ENCODE data around the gene NRG2. TPM values are rescaled to one million over a fixed set of nuclear protein-coding genes. Genes with fewer than 3 reads are reported as not detected.

The NRG2 gene
- total RNA-seq, 1 donor from 2014 or later = 0.81 TPM

DNA sequence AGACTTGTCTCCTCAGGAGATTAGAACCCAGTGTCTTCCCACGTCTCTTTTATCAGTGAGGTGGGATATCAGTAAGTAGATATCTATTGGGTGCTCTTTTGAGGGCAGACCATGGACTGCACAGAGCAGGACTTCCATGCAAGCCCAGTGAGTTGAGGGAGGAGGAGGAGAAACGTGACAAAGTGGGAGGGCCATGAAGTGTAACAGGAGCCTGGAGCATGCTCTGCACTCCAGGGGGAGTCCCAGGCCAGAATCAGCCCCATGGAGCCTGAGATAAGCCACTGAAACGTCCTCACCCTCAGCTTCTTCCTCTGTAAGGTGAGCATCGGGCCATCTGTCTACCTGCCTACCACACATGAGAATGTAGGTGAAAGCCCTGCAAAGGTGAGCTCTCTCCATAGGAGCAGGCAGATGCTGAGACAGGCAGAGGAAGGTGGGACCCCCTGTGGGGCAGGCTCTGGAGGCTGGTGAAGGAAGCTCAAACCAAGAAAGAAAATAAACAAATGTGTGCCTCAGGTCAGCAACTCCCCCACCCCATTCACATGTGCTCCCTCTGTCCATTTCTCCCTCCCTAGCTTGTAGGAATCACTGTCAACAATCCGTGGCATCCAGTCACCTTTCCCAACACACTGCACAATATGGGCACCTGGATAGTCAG, 87.4 kb downstream of the NRG2 start:
- Mint-ChIP-seq H3K36me3 (ENCODE audit: unreplicated experiment) (no peaks in the 10 kb centered on the region), H3K9me3 (ENCODE audit: unreplicated experiment) (no peaks in the 10 kb centered on the region), H3K27me3 (ENCODE audit: unreplicated experiment) (peaks cover 7% of the 10 kb centered on the region), H3K4me3 (ENCODE audit: unreplicated experiment) (no peak overlapping the region), H3K4me1 (ENCODE audit: low read depth, unreplicated experiment) (no peaks in the 10 kb centered on the region), H3K27ac (ENCODE audit: unreplicated experiment) (no peak overlapping the region)
- DNase-seq = no peak
- TF ChIP-seq, protein P1, sequence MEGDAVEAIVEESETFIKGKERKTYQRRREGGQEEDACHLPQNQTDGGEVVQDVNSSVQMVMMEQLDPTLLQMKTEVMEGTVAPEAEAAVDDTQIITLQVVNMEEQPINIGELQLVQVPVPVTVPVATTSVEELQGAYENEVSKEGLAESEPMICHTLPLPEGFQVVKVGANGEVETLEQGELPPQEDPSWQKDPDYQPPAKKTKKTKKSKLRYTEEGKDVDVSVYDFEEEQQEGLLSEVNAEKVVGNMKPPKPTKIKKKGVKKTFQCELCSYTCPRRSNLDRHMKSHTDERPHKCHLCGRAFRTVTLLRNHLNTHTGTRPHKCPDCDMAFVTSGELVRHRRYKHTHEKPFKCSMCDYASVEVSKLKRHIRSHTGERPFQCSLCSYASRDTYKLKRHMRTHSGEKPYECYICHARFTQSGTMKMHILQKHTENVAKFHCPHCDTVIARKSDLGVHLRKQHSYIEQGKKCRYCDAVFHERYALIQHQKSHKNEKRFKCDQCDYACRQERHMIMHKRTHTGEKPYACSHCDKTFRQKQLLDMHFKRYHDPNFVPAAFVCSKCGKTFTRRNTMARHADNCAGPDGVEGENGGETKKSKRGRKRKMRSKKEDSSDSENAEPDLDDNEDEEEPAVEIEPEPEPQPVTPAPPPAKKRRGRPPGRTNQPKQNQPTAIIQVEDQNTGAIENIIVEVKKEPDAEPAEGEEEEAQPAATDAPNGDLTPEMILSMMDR (IDR thresholded peaks at IDR 0.05; ENCODE audit: partially characterized antibody, unreplicated experiment) = no peak

DNA sequence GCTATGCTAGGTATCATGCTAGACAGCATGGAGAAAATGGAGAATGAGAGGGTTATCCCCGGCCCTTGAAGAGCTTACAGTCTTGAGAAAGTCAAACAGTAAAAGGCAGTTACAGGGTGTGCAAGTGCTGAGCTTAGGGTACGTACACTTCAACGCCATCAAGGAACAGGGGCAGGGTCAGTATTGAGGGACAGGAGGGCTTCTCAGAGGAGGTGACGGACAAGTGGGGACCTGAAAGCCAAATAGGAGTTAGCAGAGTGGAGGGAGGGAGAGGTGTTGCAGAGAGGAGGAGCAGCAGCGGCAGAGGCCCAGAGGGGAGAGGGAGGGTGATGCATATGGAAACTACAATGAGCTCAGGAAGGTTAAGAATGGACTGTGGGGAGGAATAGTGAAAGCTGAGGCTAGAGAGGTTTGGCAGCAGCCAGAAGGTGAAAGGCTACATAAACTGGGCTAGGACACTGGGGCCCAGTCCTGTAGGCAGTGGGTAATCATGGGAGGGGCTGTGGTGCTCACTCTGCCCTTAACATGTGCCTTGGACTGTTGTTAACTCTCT, 88.0 kb downstream of the NRG2 start:
- no peak overlapping the region for H3K4me3 Mint-ChIP-seq (ENCODE audit: unreplicated experiment)
- H3K27ac Mint-ChIP-seq (ENCODE audit: unreplicated experiment) = no peak overlapping the region

DNA sequence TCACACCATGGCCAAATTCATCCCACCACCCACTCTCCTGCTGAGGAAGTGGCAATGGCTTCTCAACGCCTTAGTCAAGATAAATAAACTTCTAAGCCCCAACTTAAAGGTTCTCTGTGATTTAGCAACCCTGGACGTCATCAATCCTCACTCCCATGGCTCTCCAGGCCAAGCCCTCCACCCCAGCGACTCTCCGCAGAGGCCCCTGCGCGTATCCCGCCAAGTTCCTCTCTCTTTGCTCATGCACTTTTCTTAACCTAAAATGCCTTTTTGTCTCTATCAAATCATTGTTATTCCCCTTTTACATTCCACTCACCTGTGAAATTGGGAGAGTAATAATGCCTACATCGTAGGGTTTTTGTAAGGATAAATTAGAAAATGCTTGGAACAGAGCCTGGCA, 88.6 kb downstream of the NRG2 start:
- no peak overlapping the region for H3K4me3 Mint-ChIP-seq (ENCODE audit: unreplicated experiment)
- TF ChIP-seq, protein P1 (IDR thresholded peaks at IDR 0.05; ENCODE audit: partially characterized antibody, unreplicated experiment) = no peak
- no peak overlapping the region for H3K27ac Mint-ChIP-seq (ENCODE audit: unreplicated experiment)
- no peaks in the 10 kb centered on the region for H3K36me3 Mint-ChIP-seq (ENCODE audit: unreplicated experiment)
- H3K27me3 Mint-ChIP-seq (ENCODE audit: unreplicated experiment) = peaks cover 4% of the 10 kb centered on the region
- no peaks in the 10 kb centered on the region for H3K4me1 Mint-ChIP-seq (ENCODE audit: low read depth, unreplicated experiment)
- no peak for DNase-seq
- no peaks in the 10 kb centered on the region for H3K9me3 Mint-ChIP-seq (ENCODE audit: unreplicated experiment)

More for the DNA sequence above, 88.0 kb downstream of the NRG2 start:
- Mint-ChIP-seq H3K9me3 (ENCODE audit: unreplicated experiment) (no peaks in the 10 kb centered on the region), H3K36me3 (ENCODE audit: unreplicated experiment) (no peaks in the 10 kb centered on the region), H3K27me3 (ENCODE audit: unreplicated experiment) (peaks cover 8% of the 10 kb centered on the region), H3K4me1 (ENCODE audit: low read depth, unreplicated experiment) (no peaks in the 10 kb centered on the region)
- TF ChIP-seq, protein P1 (IDR thresholded peaks at IDR 0.05; ENCODE audit: partially characterized antibody, unreplicated experiment) = no peak
- no peak for DNase-seq

DNA sequence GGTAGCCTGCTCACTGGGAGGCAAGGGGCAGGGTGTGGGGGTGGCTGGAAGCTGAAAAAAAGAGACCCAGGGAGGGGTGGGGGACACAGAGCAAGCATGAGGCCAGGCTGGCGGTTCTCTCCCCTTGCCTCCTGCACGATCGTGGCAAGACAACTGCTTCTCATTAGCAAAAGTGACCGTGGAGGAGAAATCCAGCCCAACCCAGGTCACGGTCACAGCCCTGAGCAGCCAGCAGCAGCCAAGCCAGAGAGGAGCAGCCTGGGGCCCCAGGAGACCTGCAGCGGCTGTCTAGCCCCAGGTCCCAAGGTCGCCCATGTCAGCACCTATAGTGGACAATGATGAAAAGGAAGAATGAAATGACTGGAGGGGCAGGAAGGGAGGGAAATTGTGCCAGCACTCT, 89.1 kb downstream of the NRG2 start:
- no peak overlapping the region for H3K27ac Mint-ChIP-seq (ENCODE audit: unreplicated experiment)
- no peaks in the 10 kb centered on the region for H3K4me1 Mint-ChIP-seq (ENCODE audit: low read depth, unreplicated experiment)
- peaks cover 4% of the 10 kb centered on the region for H3K27me3 Mint-ChIP-seq (ENCODE audit: unreplicated experiment)
- no peaks in the 10 kb centered on the region for H3K36me3 Mint-ChIP-seq (ENCODE audit: unreplicated experiment)
- H3K9me3 Mint-ChIP-seq (ENCODE audit: unreplicated experiment) = no peaks in the 10 kb centered on the region
- H3K4me3 Mint-ChIP-seq (ENCODE audit: unreplicated experiment) = no peak overlapping the region
- TF ChIP-seq, protein P1 (IDR thresholded peaks at IDR 0.05; ENCODE audit: partially characterized antibody, unreplicated experiment) = no peak
- no peak for DNase-seq

DNA sequence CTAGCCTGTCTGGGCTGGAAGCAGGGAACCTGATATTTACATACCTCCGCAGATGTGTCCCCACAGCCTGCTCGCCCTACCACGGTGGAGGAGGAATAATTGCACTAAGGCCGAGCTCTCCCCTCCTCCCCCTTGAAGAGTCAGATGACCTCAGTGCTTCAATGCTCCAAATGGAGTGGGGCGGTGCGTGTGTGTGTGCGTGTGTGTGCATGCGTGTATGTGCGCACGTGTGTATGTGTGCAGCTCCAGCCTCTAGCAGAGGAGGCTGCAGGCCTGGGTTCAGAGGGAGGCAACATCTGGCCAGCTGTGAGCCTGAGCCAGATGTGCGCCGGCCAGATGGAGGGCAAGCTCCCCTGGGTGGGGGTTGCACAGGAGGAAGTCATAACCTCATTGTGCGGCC, 90.5 kb downstream of the NRG2 start:
- DNase-seq = no peak
- no peaks in the 10 kb centered on the region for H3K36me3 Mint-ChIP-seq (ENCODE audit: unreplicated experiment)
- no peak overlapping the region for H3K27ac Mint-ChIP-seq (ENCODE audit: unreplicated experiment)
- H3K27me3 Mint-ChIP-seq (ENCODE audit: unreplicated experiment) = peaks cover 4% of the 10 kb centered on the region
- TF ChIP-seq, protein P1 (IDR thresholded peaks at IDR 0.05; ENCODE audit: partially characterized antibody, unreplicated experiment) = no peak
- no peaks in the 10 kb centered on the region for H3K9me3 Mint-ChIP-seq (ENCODE audit: unreplicated experiment)
- no peaks in the 10 kb centered on the region for H3K4me1 Mint-ChIP-seq (ENCODE audit: low read depth, unreplicated experiment)
- H3K4me3 Mint-ChIP-seq (ENCODE audit: unreplicated experiment) = no peak overlapping the region
